ENCODE results near the gene CTDSPL. TPM values are rescaled to one million over a fixed set of nuclear protein-coding genes. Genes with fewer than 3 reads are reported as not detected.

CTDSPL gene
- total RNA-seq, 1 donor, result 37.4 TPM

DNA sequence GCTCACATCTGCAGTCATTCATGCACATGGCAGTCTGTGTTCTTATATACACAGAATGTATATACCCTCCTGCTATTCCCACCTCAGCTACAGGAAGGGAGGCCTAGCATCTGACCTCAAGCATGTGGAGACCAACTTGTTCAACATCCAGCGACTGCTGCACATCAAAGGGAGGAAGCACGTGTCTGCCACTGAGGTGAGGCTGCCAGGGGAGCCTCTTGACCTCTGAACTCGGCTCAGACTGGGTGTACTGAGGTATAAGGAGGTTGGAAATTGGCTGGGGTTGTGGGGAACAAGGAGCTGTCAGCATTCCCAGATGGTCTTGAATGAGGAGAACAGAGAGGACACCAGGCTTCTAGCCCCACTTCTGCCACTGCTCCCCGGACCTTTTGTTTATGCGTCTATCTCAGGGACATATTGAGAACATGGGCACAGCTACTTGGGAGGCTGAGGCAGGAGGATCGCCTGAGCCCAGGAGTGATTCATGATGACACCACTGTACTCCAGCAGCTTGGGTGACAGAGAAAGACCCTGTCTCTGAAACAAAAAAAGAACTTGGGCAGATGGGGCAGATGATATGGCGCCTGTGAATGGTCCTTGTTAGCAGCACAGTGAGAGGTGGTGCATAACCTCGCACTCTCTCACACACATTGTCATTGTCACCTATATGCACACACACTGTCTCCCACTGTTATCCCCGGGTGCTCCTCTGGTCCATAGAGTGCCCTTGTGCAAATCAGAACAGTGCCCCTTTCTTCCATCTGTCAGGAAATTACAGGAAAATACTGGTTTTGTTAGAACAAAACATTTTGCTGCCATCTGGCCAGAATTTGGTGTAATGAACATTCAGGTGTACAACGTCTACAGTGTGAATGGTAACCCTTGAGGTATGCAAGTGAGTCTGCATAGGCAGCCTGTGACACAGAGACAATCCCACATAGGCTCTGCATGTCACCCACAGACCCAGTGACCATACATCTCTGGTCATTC lies 134.3 kb downstream of the CTDSPL start:
- no peak for DNase-seq (ENCODE audit: low read depth in 2 of 3, low spot score in 2 of 3)

DNA sequence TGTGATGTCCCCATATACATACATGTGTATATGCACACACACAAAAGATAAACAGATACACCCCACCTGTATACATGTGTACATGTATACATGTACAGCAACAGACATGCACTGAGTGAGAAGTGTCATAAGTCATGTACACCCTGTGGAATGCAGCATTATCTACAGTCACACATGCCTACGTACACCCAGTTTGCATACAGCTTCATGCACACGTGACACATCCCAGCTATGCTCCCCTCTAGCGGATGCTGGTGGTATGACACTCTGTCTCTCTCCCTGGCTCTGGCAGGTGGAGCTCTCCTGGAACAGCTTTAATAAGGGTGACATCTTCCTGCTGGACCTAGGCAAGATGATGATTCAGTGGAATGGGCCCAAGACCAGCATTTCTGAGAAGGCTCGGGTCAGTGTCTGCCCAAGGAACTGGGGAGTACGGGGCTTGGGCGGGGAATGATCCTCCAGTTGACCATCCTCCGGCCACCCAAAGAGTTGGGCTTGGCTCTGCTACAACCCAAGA lies 135.2 kb downstream of the CTDSPL start:
- peak; percentile 70 to 87 (median 76) for DNase-seq (ENCODE audit: low read depth in 2 of 3, low spot score in 2 of 3)

DNA sequence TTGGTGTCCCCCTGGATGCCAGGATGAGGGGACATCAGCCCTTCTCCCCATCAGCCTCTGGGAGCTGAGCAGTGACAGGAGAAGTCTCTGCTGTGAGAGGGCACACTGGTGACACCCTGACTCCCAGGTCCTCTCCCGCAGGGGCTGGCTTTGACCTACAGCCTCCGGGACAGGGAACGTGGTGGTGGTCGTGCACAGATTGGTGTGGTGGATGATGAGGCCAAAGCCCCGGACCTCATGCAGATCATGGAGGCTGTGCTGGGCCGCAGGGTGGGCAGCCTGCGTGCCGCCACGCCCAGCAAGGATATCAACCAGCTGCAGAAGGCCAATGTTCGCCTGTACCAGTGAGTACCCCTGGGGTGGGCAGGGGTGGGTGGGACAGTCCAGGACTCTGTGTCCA lies 135.7 kb downstream of the CTDSPL start:
- no peak for DNase-seq (ENCODE audit: low read depth in 2 of 3, low spot score in 2 of 3)

DNA sequence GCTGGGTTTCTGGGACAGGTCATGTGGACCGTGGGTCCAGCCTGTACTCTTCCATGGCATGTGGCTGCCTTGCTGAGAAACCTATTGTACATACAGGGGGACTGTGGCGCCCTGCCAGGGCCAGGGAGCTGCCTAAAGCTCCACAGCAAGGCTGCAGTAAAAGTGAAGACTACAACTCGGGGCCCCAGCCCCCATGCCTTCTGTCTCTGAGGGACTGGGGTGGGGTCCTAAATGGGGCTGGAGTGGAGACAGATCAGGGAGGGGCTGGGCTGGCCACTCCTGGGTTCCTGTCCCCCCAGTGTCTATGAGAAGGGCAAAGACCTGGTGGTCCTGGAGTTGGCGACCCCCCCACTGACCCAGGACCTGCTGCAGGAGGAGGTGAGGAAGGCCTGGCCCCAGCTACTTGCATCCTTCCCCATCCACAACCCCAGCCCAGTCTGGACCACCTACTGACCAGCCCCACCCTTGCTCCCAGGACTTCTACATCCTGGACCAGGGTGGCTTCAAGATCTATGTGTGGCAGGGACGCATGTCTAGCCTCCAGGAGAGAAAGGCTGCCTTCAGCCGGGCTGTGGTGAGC lies 136.2 kb downstream of the CTDSPL start:
- no peak for DNase-seq (ENCODE audit: low read depth in 2 of 3, low spot score in 2 of 3)

DNA sequence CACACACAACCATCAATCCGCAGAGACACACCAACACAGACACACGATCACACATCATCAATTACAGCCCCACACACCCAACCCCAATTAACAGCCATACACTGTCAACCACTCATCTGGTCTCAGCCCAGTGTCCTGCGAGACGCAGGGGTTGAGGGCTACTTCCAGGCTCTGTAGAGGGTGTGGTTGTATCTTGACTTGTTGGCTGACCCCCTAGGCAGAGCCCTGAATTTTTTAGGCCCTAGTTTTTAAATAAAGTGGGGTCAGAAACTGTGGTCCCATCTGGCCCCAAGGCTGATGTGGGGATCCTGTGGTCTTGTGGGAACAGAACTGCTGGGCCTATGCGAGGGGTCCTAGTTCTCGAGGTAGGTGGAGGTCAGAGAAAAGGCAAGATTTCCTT lies 138.2 kb downstream of the CTDSPL start:
- no peak for DNase-seq (ENCODE audit: low read depth in 2 of 3, low spot score in 2 of 3)

DNA sequence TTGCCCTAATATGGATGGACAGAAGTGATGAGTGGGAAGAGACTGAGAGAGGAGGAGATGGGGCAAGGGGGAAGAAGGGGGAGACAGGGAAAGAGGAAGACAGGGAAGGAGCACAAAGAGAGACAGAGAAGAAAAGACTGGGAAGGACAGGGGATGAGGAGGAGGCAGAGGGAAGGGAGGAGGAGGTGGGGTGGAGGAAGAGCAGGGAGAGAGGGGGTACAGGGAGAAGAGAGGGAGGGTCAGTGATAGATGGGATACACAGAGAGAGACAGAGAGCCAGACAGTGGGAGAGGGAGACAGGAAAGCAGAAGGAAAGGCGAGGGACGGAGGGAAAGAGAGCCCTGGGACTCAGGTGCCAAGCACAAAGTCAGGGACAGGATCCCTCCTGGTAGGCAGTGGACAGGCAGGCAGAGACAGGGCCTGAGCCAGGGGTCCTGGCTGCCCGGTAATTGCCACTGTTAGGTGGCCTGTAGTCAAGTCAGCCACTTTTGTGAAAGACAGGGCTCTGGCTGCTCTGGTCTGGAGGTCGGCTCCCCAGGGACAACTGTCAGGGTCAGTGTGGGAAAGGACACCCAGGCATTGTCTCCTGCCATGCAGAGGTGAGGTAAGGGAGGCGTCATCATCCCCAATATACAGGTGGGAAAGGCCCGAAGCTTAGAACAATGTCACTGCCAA lies 138.7 kb downstream of the CTDSPL start:
- DNase-seq (ENCODE audit: low read depth in 2 of 3, low spot score in 2 of 3), result no peak

DNA sequence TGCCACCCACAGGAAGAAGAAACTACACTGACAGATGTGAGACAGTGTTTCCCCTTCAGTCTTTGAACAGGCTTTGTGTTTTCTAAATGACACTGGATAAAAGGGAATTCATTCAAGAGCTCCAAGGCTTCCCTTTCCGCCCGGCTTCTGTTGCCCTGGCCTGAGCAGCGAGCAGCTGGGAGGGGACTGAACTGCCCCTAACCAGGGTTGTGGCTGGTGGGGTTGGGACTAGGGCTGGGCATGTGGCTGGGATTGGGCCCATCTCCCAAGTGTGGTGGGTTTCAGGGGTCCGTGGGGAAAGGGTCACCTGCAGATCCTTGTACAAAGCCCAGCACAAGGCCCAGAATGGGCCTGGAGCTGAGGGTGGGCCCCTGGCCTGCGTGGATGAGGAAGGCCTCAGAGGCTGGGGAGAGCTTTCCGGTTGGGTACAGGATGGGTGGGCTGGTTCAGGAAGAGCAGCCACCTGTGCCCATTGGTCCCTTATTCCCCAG lies 139.3 kb downstream of the CTDSPL start:
- no peak for DNase-seq (ENCODE audit: low read depth in 2 of 3, low spot score in 2 of 3)

DNA sequence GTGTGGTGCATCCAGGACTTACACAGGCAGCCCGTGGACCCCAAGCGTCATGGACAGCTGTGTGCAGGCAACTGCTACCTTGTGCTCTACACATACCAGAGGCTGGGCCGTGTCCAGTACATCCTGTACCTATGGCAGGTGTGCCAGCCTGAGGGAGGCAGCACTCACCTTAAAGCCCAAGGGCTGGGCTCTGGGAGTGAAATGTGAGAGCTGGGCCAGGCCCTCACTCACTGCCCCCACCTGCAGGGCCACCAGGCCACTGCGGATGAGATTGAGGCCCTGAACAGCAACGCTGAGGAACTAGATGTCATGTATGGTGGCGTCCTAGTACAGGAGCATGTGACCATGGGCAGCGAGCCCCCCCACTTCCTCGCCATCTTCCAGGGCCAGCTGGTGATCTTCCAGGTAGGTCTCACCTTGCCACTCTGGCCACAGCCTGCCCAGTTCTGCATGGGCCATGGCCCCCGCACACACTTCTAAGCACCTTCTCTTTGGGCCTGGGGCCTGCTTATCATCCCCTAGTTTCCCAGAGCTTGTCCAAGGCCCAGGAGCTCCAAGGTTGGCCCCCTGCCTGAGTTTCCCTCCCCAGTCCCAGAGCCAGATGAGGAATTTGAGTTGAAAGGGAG lies 139.9 kb downstream of the CTDSPL start:
- no peak for DNase-seq (ENCODE audit: low read depth in 2 of 3, low spot score in 2 of 3)

DNA sequence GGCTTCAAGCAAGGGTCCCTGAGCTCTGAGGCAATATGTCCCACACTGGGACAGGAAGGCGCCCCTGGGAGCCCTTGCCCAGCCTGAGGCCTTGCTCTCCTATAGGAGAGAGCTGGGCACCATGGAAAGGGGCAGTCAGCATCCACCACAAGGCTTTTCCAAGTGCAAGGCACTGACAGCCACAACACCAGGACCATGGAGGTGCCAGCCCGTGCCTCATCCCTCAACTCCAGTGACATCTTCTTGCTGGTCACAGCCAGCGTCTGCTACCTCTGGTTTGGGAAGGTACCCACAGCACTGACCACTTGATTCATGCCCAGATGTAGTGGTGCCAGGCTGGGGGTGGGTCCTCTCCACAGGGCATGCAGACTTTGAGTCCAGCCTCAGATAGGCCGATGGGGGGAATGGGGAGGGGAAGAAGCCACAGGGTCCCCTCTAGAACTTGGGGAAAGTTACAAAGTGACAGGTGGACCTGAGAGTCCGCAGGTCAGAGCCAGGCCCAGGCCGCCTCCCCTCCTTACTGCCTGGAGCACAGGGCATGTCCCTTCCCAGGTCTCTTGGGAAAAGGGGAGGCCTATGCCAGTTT lies 140.7 kb downstream of the CTDSPL start:
- no peak for DNase-seq (ENCODE audit: low read depth in 2 of 3, low spot score in 2 of 3)

DNA sequence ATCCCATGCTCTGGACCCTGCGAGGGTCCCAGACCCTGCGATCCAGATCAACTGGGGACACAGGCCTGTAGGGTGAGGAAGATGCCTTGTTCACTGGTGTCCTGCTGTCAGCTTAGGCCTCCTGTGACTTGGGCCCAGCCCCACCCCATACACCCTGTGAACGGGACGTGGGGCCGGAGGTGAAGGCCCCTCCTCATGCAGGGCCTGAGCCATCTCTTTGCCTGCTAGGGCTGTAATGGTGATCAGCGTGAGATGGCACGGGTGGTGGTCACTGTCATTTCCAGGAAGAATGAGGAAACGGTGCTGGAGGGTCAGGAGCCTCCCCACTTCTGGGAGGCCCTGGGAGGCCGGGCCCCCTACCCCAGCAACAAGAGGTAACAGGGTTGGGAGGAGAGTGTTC lies 141.3 kb downstream of the CTDSPL start:
- no peak for DNase-seq (ENCODE audit: low read depth in 2 of 3, low spot score in 2 of 3)

DNA sequence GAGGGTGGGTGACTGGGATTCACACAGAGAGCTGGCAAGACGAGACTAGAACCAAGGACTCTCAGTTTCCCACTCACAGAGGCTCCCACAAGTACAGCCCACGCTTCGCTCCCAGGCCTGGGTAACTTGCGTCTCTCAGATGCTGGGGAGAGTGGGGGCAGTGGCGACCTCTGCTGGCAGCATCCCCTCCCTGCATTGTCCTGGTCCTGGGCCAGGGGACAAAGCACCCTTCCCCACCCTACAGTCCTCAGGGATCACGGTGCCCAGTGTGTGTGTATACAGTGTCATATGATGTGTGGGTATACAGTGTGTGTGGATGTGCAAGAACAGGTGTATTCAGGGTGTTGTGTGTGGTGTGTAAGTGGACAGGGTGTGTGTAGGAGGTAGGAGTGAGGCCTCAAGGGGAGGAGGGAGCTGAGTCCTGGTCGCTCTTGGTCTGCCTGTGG lies 141.7 kb downstream of the CTDSPL start:
- DNase-seq (ENCODE audit: low read depth in 2 of 3, low spot score in 2 of 3), result peak in 2 of 3 donors; percentile 37 to 55

DNA sequence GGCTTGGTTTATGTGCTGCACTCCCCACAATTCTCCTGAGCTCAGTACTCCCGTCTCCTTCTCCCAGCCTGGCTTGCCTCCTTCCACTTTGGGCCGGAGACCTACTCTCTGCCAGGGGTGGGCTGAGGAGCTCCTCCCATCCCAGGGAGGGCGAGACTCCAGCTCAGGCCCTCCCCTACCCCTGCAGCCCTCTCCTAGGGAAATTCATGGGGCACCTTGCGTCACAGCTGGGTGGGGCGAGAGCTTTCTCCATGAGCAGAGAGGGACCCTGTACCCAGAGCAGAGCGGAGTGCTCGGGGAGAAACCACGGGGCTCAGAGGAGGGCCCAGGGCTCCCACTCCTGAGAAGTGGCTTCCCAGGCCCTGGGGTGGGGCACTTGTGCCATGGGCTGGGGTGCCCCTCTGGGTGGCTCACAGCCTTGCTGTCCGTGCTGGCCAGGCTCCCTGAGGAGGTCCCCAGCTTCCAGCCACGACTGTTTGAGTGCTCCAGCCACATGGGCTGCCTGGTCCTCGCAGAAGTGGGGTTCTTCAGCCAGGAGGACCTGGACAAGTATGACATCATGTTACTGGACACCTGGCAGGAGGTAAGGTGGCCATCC lies 142.2 kb downstream of the CTDSPL start:
- no peak for DNase-seq (ENCODE audit: low read depth in 2 of 3, low spot score in 2 of 3)

DNA sequence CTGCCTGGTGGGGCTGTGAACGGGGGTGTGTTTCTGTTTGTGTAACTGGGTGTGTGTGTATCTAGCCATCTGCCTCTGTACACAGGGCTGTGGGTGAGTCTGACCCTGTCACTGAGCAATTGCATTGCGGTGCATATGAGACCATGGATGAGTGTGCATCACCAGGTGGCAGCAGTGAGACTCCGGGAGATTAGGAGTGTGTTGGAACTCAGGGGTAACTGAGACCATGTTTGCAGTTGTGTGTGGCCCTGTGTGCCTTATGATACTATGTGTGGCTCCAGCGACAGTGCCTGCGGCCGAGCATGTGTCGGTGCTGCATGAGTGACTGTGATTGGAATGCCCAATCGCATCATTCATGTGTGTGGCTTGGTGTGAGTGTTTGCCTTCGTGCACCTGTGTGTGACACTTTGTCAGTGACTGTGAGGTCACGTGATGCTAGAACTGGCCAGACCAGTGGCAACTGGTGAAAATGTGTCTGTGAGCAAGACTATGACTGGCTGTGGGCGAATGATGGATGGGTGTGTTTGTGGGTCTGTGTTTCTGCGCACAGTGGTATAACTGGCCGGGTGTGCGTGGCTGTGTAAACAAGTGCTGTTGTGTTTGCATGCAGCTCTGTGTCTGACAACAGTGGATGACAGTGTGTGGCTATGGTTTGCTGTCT lies 142.9 kb downstream of the CTDSPL start:
- DNase-seq (ENCODE audit: low read depth in 2 of 3, low spot score in 2 of 3), result peak in 2 of 3 donors; percentile 50 to 72

DNA sequence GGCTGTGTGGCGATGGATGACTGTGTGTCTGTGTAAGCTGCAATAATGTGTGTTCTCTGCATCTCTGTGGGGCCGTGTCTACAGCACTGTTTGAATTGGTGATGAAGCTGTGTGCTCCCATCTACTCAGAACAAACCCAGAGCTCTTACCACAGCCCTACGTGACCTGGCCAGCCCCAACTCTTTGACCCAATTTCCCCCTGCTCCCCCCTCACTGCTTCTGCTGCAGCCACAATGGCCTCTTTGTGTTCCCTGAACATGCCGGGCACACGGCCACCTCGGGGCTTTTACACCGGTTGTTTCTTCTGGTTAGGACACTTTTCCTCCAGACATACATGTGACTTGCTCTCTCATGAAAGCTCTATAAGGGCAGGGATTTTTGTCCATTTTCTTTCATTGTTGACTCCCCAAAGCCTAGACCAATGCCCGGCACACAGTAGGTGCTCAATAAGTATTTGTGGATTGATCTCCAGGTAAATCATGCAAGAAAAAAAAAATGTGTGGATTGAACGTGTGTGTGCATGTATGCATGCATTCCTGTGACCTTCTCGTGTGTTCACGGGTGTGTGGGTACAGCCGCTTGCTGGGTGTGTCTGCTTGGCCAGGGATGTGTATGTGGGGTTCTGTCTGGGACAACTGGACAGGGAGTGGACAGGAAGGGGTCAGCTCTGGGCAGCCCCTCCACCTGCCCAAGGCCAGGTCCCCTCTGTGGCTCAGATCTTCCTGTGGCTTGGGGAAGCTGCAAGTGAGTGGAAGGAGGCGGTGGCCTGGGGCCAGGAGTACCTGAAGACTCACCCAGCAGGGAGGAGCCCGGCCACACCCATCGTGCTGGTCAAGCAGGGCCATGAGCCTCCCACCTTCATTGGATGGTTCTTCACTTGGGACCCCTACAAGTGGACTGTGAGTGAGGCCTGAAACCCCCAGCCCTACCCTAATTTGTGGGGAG lies 143.7 kb downstream of the CTDSPL start:
- no peak for DNase-seq (ENCODE audit: low read depth in 2 of 3, low spot score in 2 of 3)

DNA sequence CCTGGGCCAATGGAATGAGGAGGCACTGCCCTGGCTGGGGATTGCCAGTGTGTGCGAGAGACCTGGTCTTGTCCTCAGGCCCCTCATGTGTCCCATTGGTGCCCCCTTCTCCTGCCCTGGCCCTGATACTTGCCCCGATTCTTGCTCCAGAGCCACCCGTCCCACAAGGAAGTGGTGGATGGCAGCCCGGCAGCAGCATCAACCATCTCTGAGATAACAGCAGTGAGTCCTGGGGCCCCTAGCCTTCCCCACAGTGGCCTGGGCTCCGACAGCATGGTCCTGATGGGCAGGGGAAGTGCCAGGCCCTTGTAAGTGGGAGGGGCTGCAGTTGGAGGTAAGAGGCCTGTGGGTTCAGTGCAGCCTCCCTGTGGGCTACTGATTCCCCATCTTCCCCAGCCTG lies 144.4 kb downstream of the CTDSPL start:
- no peak for DNase-seq (ENCODE audit: low read depth in 2 of 3, low spot score in 2 of 3)

DNA sequence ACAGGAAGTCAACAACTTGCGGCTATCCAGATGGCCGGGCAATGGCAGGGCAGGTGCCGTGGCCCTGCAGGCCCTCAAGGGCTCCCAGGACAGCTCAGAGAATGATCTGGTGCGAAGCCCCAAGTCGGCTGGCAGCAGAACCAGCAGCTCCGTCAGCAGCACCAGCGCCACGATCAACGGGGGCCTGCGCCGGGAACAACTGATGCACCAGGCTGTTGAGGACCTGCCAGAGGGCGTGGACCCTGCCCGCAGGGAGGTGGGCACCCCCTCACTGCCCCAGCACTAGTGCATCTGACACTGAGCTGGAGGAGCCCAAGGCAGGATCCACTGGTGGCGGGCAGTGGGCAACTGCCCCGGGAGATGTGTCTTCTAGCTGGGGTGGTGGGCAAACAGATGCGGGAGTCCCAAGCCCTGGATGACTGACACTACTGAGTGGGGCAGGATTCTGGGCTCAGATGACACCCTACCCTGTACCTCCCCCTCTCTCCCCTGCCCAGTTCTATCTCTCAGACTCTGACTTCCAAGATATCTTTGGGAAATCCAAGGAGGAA lies 144.8 kb downstream of the CTDSPL start:
- no peak for DNase-seq (ENCODE audit: low read depth in 2 of 3, low spot score in 2 of 3)

DNA sequence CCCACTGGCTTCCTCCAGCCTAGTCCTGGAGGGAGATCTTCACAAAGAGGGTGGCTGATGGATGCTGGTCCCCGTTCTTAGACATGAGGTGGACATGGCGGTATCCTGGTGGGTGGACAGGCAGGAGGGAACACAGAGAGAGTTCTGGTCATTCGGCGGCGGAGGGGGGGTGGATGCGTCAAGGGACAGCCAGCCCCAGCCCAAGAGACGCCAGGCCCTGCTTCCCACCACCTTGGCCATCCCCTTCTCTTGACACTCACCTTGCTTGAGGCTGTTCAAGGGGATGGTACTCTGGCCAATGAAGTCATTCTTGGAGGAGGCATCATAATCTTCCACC lies 146.0 kb downstream of the CTDSPL start:
- no peak for DNase-seq (ENCODE audit: low read depth in 2 of 3, low spot score in 2 of 3)

DNA sequence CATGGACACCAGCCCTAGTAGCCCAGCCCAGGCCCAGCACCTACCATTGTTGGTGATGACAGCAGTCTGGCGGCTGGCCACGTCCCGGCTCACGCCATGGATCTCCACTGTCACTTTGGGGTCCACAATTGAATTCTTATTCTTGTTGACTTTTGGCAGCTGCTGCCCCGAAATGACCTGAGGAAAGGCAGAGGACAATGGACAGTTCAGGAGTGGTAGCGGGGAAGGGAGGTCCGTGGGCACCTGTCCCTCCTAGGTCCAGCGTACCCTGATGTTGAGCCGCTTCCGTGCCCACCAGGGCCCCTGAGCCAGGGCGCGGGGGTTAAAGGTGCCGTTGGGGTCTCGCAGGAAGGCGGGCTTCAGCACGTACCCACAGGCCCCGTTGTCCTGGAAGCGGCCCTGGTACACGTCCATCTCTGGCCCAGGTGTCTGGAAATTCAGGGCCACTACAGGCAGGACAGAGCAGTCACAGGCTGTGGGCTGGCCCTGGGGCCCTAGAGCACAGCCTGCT lies 146.6 kb downstream of the CTDSPL start:
- DNase-seq (ENCODE audit: low read depth in 2 of 3, low spot score in 2 of 3), result no peak
